Cardiac muscle cell (in vitro differentiated cells and primary cell): ENCODE results near the gene FADS1. TPM values are rescaled to one million over a fixed set of nuclear protein-coding genes. Genes with fewer than 3 reads are reported as not detected.
A peak's percentile ranks its signal among the peaks of the same experiment; 100 is the strongest.

Experiments
- DNase-seq, 2 donors: peaks; one replicate each; pipeline versions ENCODE4 v3.0.0 to v3.0.0-alpha.2; 2010 to 2017; ENCODE audit warnings: low read depth in 1 of 2, low spot score in 1 of 2
- H3K27ac ChIP-seq: fragments of 200-600 bp; sonication (generic); 2 replicates; pipeline ENCODE4 v1.5.1; 2016
- H3K27me3 ChIP-seq: fragments of 200-600 bp; sonication (generic); 2 replicates; pipeline ENCODE4 v1.6.0; 2016; ENCODE audit warnings: control low read depth
- H3K36me3 ChIP-seq: fragments of 200-600 bp; sonication (generic); 2 replicates; pipeline ENCODE4 v1.5.1; 2016; ENCODE audit warnings: control low read depth
- H3K4me1 ChIP-seq: fragments of 200-600 bp; sonication (generic); 2 replicates; pipeline ENCODE4 v1.8.1; 2017; ENCODE audit warnings: low read depth, mild to moderate bottlenecking, mixed run types
- H3K4me3 ChIP-seq: fragments of 200-600 bp; sonication (generic); 2 replicates; pipeline ENCODE4 v1.5.1; 2016; ENCODE audit warnings: mild to moderate bottlenecking
- H3K9me3 ChIP-seq: fragments of 200-600 bp; sonication (generic); 2 replicates; pipeline ENCODE4 v1.5.1; 2017; ENCODE audit warnings: low read depth, mild to moderate bottlenecking, control low read depth
- polyA plus RNA-seq: library from polyadenylated mRNA; unstranded; fragments of >200 nt; fragmentation: Nextera tagmentation; extraction: Ambion mirVana; gene quantifications from 2 replicates; pipeline ENCODE4 v1.2.1, GENCODE V29; 2016
- total RNA-seq: library from RNA; depleted of rRNA; stranded (reverse); fragments of >200 nt; gene quantifications from 2 replicates; pipeline ENCODE4 v1.2.3, GENCODE V29; 2016
- TF ChIP-seq, protein P1 (sequence below): IDR thresholded peaks from 2 replicates; pipeline ENCODE4 v1.5.1; 2012; ENCODE audit warnings: low read depth, mild to moderate bottlenecking, low read length

Gene FADS1
- total and polyA plus RNA-seq, 2 experiments from 2014 or later, result 114 to 249 TPM

DNA sequence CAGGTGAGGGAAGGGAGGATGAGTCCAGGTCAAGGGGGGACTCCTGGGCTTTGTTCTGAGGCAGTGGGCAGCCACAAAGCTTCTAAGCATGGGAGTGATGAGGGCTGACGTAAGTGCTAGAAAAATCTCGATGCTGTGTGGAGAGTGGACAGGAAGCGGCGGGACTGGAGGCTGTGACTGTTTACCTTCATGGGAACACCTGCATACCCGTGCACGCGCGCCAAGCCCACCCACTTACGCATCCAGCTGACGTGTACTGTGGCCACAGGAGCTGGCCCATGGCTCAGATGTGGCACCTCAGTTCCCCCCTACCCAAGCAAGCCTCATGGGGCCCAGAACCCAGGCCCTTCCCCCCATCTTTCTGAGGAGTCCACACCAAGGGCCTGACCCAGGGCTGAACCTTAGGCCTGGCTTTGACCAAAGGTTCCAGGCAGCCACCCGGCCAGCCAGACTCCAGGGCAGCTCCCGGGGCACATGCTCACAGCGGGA is 50.4 kb downstream of the FADS1 start:
- H3K9me3 ChIP-seq, result no peaks in the 10 kb centered on the region
- H3K36me3 ChIP-seq, result no peaks in the 10 kb centered on the region
- H3K4me1 ChIP-seq, result peaks cover 45% of the 10 kb centered on the region
- TF ChIP-seq, protein P1, sequence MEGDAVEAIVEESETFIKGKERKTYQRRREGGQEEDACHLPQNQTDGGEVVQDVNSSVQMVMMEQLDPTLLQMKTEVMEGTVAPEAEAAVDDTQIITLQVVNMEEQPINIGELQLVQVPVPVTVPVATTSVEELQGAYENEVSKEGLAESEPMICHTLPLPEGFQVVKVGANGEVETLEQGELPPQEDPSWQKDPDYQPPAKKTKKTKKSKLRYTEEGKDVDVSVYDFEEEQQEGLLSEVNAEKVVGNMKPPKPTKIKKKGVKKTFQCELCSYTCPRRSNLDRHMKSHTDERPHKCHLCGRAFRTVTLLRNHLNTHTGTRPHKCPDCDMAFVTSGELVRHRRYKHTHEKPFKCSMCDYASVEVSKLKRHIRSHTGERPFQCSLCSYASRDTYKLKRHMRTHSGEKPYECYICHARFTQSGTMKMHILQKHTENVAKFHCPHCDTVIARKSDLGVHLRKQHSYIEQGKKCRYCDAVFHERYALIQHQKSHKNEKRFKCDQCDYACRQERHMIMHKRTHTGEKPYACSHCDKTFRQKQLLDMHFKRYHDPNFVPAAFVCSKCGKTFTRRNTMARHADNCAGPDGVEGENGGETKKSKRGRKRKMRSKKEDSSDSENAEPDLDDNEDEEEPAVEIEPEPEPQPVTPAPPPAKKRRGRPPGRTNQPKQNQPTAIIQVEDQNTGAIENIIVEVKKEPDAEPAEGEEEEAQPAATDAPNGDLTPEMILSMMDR, result no peak
- H3K4me3 ChIP-seq, result no peak overlapping the region
- peak overlapping the region; percentile 52 for H3K27ac ChIP-seq
- H3K27me3 ChIP-seq, result no peaks in the 10 kb centered on the region
- DNase-seq, result no peak

DNA sequence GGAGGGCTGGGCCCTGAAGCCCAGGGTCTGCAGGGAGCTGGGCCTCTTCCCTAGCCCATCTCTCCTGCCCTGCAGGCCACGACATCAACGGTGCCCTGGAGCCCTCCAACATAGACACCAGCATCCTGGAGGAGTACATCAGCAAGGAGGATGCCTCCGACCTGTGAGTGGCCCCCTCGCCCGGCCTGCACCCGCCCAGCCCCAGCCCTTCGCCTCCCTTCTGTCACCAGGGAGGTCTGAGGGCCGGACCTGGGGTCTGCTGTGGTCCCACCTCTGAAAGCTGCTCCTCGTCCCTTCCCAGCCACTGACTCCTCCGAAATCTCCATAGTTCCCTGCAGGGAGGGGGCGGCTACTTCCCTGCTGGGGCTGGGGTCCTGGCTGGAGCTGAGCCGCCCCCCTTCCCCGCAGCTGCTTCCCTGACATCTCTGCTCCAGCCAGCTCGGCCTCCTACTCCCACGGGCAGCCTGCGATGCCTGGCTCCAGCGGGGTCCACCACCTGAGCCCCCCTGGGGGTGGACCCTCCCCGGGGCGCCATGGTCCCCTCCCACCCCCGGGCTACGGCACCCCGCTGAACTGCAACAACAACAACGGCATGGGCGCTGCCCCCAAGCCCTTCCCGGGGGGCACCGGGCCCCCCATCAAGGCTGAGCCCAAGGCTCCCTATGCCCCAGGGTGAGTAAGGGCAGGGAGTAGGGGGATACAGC is 51.1 kb downstream of the FADS1 start:
- no peak overlapping the region for H3K4me3 ChIP-seq
- TF ChIP-seq, protein P1, result no peak
- DNase-seq, result no peak
- H3K9me3 ChIP-seq, result no peaks in the 10 kb centered on the region
- H3K4me1 ChIP-seq, result peaks cover 45% of the 10 kb centered on the region
- peak overlapping the region; percentile 52 for H3K27ac ChIP-seq
- H3K36me3 ChIP-seq, result no peaks in the 10 kb centered on the region
- no peaks in the 10 kb centered on the region for H3K27me3 ChIP-seq

DNA sequence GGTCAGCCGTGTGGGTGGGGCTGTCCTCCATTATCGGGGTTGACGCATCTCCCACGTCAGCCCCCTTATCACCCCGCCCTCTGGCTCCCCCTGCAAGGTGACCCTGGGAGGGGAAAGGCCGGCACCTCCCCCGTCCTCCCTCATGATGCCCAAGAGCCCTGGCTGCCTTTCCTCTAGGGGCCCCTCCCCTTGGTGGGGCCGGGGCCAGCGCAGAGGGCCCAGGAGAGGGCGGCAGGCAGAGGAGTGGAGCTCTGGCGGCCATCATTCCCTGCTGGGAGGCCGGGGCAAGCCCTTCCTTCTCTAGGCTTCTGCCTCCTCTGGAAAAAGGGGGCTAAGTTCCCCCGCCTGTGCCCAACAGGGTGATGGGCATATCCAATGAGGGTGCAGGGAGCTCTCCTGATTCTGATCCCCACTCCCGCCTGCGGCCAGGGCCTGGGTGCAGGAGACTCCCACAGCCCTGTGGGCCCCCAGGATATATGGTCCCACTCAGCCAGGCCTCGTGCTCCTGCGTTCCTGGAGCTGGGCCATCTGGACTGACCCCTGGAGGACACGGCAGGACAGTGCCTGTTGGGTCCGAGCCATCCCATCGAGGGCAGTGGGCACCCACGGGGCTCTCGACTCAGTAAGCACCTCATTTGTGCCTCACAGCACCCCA is 52.1 kb downstream of the FADS1 start:
- H3K4me3 ChIP-seq, result no peak overlapping the region
- no peaks in the 10 kb centered on the region for H3K27me3 ChIP-seq
- DNase-seq, result peak; percentile 58 to 85
- H3K27ac ChIP-seq, result peak overlapping the region; percentile 83
- no peaks in the 10 kb centered on the region for H3K36me3 ChIP-seq
- TF ChIP-seq, protein P1, result no peak
- peaks cover 42% of the 10 kb centered on the region for H3K4me1 ChIP-seq
- H3K9me3 ChIP-seq, result no peaks in the 10 kb centered on the region

DNA sequence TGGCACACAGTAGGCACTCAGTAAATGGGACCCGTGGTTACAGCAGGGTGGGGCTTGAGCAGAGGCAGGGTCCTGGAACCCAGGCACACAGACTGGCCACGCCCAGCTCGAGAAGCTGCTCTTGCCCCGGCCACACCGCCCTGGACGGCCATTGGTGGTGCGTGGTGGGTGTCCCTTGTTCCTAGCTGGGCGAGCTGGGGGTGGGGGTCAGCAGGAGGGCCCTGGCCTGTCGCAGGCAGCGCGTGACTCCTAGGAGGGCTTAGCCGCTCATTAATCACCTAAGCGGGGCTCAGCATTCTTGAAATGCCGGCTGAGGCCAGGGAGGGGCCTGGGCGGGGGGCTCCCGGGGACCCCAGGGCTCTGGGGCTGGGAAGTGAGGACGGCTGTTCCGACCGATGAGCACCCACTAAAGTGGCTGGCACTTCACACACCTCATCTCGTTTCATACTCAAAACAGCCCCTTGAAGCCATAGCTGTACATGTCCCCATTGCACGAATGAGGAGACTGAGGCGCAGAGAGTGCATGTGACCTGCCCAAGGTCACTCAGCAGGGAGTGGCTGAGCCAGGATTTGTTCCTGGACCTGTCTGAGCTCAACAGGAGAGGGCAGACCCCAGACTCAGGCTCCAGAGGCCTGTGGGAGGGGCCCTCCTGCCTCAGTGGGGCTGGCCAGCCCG is 52.7 kb downstream of the FADS1 start:
- DNase-seq, result no peak
- no peaks in the 10 kb centered on the region for H3K36me3 ChIP-seq
- TF ChIP-seq, protein P1, result no peak
- H3K27me3 ChIP-seq, result no peaks in the 10 kb centered on the region
- no peaks in the 10 kb centered on the region for H3K9me3 ChIP-seq
- peak overlapping the region; percentile 83 for H3K27ac ChIP-seq
- H3K4me3 ChIP-seq, result no peak overlapping the region
- H3K4me1 ChIP-seq, result peaks cover 35% of the 10 kb centered on the region

DNA sequence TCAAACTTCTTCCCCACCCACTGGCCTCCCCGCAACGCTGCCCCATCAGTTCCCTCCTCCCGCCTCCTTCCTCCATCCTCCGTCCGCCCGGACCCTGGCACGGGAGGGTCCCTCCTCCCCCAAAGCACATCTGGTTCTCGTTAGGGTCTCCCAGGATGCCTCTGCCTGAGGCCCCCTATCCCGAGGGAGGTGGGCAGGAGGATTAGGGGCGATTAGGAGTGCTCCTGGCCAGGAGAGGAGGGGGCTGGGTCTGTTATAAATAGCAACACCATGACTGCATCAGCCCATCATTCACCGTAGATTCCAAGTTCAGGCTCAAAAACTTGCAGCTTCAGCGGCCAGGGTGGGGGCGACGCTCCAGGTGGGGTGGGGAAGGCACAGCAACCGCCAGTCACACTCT is 54.0 kb downstream of the FADS1 start:
- Histone ChIP-seq H3K27me3 (no peaks in the 10 kb centered on the region), H3K27ac (peak overlapping the region; percentile 83)
- DNase-seq, result peak in 1 of 2 donors; percentile 47

More for the DNA sequence above, 54.0 kb downstream of the FADS1 start:
- Histone ChIP-seq H3K36me3 (no peaks in the 10 kb centered on the region), H3K9me3 (no peaks in the 10 kb centered on the region), H3K4me3 (no peak overlapping the region), H3K4me1 (peaks cover 24% of the 10 kb centered on the region)
- TF ChIP-seq, protein P1, result no peak
